ENCODE results near the gene OLIG1.

GRCh38 chr21:33035147-33035546 lies 34.8 kb upstream of the OLIG1 start:
- TF ChIP-seq POLR2A (IDR thresholded peaks at IDR 0.05; ENCODE audit: control extremely low read depth in 1 of 2, low read depth in 2 of 2, low read length in 2 of 2) (no peak), EP300 (IDR thresholded peaks at IDR 0.05; ENCODE audit: borderline replicate concordance in 1 of 2, low read depth in 2 of 2, low read length in 2 of 2) (no peak), CTCF (IDR thresholded peaks at IDR 0.05; ENCODE audit: control extremely low read depth in 1 of 3, insufficient read depth in 1 of 3, low read depth in 1 of 3, low read length in 3 of 3) (no peak), TBP (IDR thresholded peaks at IDR 0.05; ENCODE audit: low read depth, low read length) (no peak), POLR2AphosphoS5 (IDR thresholded peaks at IDR 0.05; ENCODE audit: low read depth, low read length) (no peak), TEAD4 (IDR thresholded peaks at IDR 0.05; ENCODE audit: low read depth, low read length) (no peak), CBX5 (IDR thresholded peaks at IDR 0.05; ENCODE audit: low read depth, low read length) (no peak), EGR1 (IDR thresholded peaks at IDR 0.05; ENCODE audit: borderline replicate concordance, low read depth, low read length) (no peak), CEBPB (IDR thresholded peaks at IDR 0.05; ENCODE audit: low read depth, low read length) (no peak), JUND (IDR thresholded peaks at IDR 0.05; ENCODE audit: low read length) (no peak), SIN3A (conservative IDR thresholded peaks at IDR 0.05 in 1 of 2, IDR thresholded peaks at IDR 0.05 in 1 of 2; ENCODE audit: low read depth in 1 of 2, low read length in 2 of 2) (no peak), RAD21 (IDR thresholded peaks at IDR 0.05 in 1 of 2, conservative IDR thresholded peaks at IDR 0.05 in 1 of 2; ENCODE audit: low read depth in 2 of 2, low read length in 2 of 2) (no peak), CHD1 (IDR thresholded peaks at IDR 0.05; ENCODE audit: low read depth, low read length) (no peak)
- TF ChIP-seq, protein P1, sequence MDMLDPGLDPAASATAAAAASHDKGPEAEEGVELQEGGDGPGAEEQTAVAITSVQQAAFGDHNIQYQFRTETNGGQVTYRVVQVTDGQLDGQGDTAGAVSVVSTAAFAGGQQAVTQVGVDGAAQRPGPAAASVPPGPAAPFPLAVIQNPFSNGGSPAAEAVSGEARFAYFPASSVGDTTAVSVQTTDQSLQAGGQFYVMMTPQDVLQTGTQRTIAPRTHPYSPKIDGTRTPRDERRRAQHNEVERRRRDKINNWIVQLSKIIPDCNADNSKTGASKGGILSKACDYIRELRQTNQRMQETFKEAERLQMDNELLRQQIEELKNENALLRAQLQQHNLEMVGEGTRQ (IDR thresholded peaks at IDR 0.05; ENCODE audit: low read length), result no peak

Data from H1 (cell line).